GM19351 (cell line): ENCODE results near the gene CLDN7.
"Not testable (repeated sequence)": the region's sequence is repeated elsewhere in the genome, so short reads cannot be mapped to it uniquely, and the experiment has no call there.

Experiments used
- ATAC-seq: cut with Tn5 transposase; IDR thresholded peaks from one replicate; pipeline ENCODE4 v1.9.1; 2021; ENCODE audit warnings: mild to moderate bottlenecking, moderate library complexity; ENCODE audit not compliant: unreplicated experiment

CLDN7 gene

DNA sequence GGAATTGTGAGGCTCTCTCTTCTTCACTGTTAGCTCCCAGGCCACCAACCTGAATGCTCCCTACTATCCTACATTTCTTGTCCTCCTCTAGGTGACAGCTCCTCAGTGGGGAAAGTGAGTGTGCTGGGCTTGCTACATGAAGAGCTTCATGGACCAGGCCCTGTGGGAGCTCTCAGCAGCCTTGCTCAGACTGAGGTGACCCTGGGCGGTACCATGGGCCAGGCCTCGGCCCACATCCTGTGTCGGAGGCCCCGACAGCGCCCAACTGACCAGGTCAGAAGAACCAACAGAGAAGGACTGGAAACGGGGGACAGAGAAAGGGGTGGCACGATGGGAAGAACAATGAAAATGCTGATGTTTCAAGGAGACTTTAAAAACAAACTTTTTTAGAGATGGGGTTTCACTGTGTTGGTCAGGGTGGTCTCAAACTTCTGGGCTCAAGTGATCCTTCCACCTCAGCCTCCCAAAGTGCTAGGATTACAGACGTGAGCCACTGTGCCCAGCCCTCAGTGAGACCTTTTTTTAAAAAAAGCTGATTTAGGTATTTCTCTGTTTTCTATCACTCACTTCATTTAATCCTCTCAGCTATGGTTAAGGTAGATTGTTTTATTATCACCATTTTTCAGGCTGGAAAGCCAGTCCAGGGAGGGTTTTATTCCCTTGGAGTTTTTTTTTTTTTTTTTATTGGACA is 5.4 kb downstream of the CLDN7 start:
- ATAC-seq: no peak

DNA sequence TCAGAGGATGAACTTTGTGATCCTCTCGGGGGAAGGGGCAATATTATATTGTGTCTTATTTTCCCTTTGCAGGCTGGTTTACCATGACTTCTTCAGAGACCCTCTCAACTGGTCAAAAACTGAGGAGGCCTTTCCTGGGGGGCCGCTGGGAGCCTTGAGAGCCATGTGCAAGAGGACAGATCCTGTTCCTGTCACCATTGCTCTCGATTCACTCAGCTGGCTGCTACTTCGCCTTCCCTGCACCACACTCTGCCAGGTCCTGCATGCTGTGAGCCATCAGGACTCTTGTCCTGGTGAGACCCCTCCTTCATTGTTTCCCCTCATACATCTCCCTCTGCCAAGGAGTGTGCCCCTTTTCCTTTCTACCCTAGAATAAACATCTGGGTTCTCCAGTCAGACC is 7.8 kb downstream of the CLDN7 start:
- no peak for ATAC-seq

DNA sequence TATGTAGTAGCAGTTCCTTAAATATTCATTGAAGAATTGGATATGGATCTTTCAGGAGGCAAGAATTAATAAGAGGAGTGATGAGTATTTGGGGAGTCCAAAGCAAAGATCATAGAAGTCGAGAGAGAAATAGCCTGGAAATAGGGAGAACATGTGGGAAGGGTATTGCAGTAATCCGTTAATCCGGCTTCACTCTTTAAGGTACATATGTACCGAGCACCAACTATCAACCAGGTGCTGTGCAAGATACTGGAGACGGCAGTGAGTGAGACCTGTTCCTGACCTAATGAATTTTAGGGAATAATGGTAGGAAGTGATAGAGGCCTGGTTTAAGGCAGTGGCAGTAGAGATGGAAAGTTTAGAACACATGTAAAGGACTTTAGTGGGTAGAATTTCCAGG is 9.2 kb downstream of the CLDN7 start:
- ATAC-seq: no peak

DNA sequence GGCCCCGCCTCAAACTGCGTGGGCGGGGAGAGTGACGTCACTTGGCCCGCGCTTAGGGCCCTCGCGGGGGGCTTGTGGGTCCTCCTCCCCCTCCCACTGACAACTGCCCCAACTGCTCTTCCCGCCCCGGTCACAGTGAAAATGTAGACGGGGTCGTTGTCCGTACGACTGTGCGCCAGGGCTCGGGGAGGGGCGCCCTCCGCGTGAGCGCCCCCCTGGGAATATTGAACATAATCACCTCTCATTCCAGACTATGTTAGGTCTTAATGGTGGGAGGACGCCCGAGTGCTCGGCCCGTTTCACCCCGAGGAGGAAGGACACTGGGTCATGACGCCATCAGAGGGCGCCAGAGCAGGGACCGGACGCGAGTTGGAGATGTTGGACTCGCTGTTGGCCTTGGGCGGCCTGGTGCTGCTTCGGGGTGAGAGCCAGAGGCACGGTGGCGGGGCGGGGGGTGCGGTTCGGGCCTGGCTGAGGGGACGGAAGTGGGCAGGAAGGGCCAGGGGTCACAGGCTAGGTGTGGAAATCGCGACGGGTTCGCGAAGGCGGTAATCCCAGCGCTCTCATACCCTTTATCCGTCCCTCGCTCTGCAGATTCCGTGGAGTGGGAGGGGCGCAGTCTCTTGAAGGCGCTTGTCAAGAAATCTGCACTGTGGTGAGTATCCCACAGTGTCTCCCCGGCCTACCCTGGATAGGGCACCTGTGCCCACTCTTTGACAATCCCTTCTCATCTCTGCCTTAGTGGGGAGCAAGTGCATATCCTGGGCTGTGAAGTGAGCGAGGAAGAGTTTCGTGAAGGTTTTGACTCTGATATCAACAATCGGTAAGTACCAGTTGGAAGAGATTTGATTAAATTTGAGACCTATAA is 9.9 kb downstream of the CLDN7 start, which contains the start of gene ELP5:
ELP5 (plus strand) TSS at position 40 of the 868 bp plus-strand sequence; CDS start at position 376, 336 bp downstream.
- peak; percentile 51 for ATAC-seq

DNA sequence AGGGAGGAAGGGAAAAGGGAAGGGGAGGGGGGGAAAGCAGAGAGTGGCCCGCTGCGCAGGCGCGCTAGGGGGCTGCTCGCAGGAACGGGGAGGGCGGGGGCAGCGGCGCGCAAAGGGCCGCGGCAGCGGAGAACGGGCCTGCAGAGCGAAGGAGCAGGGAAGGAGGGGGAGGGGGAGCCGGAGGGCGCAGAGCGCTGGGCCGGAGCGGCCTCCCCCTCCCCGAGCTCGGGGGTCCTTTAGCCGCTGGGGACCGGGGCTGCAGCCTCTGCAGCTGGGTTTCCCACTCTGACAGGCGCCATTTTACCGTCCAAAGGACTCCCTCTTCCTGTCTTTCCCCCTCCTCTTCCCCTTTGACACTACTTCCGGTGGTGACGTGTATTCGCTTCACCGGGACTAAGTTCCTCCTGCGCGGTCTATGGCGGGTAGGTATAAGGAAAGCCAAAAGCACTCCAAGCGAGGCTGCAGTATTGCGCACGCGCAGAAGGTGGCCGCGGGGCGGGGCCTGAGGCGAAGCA is 10.6 kb downstream of the CLDN7 start, which contains the start of gene CTDNEP1:
CTDNEP1 (minus strand) TSS at position 74 of the 515 bp plus-strand sequence. CDS start 438 bp downstream, outside the sequence.
- ATAC-seq: peak; percentile 88

DNA sequence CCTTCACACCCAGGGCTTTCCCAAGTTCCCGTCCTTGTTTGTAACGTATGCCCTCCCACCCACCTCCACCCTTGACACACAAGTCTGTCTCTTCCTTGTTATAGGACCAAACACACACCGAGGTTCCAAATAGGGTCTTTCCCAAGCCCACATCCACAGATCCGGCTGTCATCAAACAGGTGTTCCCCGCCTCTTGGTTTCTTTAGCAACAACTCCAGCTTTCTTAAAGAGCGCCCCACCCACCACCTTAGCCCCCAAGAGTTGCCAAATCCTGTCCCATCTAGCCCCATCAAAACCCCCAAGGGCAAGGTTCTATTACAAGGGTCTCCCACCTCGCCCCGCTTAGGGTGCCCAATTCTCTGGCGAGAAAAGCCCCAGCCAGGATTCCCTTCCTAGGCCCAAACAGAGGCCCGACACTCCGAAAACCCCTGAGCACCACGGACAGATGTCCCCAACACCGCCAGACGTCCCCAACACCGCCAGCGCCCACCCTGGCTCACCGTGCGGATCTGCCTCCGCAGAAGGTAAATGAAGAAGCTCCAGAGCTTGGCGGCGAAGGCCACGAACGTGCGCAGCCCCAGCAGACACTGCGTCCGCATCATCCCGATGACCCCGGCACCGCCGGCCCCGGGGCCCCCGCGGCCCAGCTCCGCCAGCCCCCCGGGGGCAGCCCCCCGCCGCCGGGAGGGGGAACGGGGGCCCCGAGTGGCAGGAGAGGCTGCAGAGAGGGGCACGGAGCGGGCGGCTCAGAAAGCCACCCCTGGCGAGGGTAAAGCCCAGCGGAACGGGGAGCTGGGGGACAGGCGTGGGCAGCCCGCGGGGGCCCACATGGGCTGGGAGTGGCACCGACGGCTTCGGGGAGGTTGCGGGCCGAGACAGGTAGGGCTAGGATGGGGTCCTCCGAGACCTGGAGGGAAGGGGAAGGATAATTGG is 11.3 kb downstream of the CLDN7 start:
- no peak for ATAC-seq

DNA sequence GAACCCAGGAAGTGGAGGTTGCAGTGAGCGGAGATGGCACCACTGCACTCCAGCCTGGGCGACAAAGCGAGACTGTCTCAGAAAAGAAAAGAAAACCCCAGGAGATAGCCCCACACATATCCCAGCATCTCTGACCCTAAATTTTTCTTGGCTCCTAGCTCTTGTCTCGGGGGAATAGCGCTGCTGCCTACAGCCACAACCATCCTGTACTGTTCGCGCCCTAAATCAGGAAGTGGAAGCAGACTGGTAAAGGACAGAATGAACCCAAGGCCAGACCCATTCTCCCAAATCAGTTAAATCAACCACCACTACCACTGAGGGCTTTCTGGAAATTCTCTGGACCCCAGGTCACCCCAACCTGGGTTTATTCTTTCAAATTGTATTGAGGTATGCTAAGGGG is 12.4 kb downstream of the CLDN7 start:
- ATAC-seq: no peak

DNA sequence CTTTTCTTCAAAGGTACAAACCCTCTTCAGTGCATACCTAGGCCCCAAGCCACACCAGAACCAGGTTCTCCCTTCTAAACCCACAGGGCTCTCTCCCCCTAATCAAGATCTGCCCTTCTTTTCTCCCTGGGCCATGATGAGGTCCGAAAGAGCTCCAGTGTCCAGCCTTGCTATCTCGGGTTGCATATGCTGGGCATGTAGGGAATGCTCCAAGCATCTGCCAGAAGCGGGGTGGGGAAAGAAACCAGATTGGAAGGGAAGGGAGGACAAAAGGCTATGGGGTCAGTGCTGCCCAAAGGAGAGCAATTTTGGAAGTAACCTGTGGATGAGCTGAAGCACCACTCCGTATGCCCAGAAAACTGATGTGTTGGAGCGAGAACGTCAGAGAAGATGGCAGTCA is 13.1 kb downstream of the CLDN7 start:
- ATAC-seq: no peak

DNA sequence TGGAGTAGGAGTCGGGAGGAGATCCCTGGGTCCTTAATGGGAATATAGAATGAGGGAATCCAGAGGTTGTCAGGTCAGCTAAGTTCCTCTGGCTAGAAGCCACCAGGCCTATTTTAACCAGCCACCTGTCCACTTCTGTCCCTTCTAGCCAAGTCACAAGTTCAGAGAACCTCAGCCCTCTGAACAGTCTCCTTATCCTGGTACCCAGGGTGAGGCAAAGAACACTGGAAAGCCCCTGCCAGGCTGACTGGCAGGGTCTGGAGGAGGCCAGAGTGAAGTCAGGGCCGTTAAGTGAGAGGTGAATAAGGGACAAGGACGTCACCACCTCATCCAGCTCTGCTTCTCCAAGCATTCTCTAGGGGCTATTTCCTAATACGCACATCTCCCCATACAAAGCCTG is 13.5 kb downstream of the CLDN7 start:
- no peak for ATAC-seq

DNA sequence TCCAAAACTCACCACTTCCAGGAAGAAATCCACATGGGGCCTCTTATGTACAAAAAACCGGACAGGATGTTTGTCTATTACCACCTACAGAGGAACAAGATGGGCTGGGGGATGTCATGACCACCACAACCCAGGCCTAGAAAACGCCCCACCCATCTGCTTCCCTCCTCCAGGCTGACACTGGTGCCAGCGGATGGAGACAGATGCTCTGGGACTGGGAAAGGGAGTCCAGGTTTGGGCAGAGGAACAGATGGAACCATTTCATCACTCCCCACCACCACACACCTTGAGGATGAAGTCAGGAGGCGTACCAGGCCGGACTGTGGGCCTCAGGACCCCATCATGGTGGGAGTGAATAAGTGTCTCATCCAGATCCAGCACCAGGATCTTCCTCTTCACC is 15.5 kb downstream of the CLDN7 start:
- no peak for ATAC-seq

DNA sequence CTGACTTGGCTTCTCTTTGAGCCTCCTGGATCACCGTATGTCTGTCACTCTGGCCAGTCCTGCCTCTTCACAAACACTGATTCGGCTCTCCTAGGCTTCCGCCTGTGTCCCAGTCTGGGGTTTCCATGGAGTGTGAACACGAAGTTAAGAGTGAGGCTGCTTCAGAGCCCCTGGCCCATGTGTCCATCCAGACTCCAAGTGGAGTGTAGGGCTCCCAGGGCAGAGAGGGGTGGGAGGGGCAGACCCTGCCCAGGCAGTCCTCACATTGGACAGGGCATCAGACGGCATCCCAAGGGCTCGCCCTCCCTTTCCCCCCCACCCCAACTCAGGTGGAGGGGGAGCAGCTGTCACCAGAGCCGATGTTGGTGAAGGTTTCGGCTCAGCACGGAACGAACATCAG is 18.4 kb downstream of the CLDN7 start:
- not testable (repeated sequence) for ATAC-seq

DNA sequence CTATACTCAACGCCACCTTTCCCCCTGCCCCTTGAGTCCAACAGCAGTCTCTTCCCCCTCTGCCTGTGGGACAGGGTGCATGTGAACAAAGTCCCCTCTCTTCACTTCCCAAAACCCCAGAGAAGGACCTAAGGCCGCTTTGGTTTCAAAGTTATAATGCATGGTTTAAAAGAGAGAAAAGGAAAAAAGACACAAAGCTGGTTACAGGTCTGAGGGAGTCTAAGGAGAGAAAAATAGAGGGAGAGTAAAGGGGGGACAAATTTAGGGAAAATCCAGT is 18.9 kb downstream of the CLDN7 start:
- ATAC-seq: no peak

DNA sequence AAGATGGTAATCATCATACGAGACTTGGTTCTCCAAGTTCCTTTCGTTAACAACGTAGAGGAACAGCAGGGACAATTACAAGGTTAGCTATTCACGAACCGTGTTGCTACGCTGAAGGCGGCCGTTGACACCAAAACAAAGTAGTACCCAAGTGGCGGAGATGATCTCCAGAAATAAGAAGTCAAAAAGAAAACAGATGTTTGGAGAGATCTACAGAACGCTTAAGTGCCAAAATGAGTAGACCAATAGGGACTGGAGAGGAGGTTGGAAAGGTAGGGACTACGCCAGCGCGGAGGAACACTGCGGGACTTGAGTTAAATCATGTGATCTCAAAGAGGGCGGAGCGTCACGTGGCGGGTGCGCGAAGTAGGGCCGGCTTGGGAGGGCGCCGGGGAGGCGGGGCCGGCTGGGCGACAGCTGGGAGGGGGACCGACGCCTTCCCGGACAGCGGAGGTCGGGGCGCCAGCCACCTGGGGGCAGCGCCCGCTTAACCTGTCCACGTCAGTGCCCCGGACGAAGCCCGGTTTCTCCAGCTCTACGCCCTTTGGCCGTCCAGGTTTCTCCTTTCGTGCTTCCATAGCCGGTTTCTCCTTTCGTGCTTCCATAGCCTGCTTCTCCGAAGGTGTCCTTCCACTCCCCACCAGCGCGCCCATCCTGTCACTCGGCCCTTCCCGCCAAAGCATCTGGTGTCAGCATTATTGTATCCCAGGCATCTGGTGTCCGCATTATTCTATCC is 19.4 kb downstream of the CLDN7 start:
- ATAC-seq: peak; percentile 38

DNA sequence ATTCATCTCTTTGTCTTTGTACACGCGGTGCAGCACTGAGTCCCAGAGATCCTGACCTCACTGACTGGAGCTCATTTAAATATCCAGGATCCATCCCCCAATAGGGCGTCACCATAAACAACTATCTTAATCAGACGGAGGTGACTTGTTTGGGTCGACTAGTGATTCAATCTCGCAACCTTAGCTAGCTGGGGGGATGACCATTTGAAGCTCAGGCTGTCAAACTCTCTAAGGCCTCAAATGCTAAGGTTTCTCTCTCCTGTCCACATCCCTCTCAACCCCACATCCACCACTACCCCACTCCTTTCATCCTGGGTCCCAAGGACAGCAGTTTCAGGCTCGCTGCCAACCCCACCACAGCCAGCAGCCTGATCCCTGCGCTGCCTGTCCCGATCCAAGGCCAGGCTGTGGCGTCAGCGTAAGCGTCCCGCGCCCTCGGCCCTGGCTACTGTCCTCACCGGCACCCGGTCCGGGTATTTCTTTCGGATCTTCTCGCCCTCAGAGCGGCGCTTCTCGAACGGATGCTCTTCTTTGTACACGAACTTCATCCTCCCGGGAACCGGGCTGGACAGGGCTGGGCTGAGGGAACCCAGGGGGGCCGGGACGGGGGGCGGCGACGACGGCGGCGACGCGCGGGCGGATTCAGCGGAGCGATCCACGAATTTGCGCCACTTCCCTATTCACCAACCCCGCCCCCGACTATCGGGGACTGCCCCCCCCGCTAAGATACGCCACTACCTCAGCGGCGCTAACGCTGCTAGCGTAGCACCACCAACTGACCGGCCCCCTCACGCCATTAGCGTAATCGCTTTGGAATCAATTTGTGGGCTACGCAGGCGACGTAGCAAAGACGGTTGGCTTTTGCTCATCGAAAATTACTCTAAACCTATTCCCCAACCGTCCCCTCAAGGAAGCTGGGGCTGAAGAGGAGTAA is 20.2 kb downstream of the CLDN7 start, which contains the start of gene GABARAP:
GABARAP (minus strand) TSS at position 667 of the 934 bp plus-strand sequence; CDS start at position 548, 119 bp downstream.
- no peak for ATAC-seq

DNA sequence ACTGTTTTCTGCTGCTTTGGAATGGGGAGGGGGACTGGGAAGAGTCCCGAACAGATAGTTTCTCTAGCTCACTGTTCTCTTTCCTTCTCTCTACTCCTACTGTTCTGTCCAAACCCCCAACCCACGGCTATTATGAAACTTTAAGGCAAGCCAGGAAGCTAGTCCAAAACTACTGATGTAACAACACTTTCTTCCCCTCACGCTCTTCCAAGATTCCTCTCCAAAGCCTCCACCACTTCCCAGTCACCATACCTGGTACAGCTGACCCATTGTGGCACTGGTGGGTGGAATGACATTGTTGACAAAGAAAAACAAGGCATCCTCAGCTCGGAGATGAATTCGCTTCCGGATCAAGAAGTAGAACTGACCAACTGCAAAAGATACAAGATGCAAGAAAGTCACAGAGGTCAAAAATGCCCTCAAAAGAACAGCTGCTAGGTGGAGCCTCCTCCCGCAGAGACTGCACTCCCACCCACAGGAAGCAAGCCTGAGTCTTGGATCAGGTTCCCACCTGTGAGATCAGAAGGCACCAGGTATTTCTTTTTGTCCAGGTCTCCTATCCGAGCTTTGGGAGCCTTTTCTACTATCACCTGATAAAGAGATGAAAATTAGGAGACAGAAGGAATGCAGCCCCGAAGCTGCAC is 21.1 kb downstream of the CLDN7 start:
- ATAC-seq: no peak

DNA sequence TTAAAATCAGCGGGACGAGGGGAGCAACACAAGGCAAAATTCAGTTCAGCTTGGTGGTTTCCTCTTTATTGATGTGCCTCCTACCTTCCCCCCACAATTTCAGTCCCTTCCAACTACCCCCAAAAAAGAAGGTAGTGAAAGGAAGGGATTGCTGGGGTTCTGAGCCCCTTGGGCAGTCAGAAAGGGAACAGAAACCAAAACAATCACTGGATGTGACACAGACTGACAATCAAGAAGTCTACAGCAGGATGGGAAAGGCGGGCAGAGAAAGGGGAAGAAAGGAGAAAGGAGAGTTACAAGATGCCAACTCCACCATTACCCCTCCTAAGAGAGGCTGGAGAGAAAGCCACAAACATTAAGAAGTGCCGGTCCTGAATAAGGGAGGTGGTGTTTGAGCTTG is 21.9 kb downstream of the CLDN7 start:
- no peak for ATAC-seq

DNA sequence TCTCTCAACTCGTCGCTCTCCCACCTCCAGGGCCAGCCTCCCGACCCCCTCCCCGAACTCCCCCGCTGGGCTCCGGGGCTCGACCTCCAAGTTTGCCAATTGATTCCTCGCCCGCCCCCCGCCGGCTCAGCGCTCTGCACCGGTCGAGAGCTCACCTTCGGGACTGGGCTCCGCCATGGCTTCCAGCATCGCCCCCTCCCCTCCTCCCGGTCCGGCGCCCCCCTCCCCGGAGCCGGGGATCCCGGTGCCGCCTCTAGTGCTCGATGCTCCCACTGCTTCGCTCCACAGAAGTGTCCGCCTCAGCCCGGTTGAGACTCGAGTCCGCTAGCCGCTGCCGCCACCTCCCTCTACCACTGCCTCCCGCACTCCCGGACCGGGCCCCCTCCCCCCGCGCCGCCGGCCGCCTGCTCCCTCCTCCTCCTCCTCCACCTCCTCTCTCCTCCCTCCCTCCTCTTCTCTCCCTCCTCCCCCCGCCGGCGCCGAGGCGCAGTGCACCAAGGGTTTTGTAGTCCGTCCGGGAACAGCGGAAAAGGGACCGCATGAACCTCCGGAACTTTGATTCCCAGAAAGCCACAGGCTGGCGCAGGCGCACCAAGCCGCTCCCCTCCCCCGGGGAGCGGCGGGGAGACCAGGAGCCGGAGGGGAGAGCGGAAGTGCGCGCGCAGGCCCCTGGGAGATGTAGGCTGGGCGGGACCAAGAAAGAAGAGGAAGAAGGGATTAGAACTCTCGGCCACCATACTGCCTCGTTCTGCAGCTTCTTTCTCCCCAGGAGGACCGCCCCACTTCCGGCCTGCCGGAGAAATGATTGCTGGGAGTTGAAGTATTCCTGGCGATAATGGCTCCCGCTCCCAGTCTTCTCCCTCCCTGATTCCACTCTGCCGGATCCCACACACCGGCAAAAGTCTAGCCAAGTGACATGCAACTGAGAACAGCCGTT is 22.9 kb downstream of the CLDN7 start, which contains the start of gene PHF23:
PHF23 (minus strand) TSS at position 367 of the 937 bp plus-strand sequence; CDS start at position 189, 178 bp downstream.
- peak; percentile 50 for ATAC-seq
